NCI-H2081 treated with DMSO at 0.1 percent for 48 hours (cell line): ENCODE measurements around the gene TEAD1.

Experiments used
- DNase-seq: peaks from one replicate; lab custom pipeline; 2025; lab: John Stamatoyannopoulos, UW

Gene TEAD1

DNA sequence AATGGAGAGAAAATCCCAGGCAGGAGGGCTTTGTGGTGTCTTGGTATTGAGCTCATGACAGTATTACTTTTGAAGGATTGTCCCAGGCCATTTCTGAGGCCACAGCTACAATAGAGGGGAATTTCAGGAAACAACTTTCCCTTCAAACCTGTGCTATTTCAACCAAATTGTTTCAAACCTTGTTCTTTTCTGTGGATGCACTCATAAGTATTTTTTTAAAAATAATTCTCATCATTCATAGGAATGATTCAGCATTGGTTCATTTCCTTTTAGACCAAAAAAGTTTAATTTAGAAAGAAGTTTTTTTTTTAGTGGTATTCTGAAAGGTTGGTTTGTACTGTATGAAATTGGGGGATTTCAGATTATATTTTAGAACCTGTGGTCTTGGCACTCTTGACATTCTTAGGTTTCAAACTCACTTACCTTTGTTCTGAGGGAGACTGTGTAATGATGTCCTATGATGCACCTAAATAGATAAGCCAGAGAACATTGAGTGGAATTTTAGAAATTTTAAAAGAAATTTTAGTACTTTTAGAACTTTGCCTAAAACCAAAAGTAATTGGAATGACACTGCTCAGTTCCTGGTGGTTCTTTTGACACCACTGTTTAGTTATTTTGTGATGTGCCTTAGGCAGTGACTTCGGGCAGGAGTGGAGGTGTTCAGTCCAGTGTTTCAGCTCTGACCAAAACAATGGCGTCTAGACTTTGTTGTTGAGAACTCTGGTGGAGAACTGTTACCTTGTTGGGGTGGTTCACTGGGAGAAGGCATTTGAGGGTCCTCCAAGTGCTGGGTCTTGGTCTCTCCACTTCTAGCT lies 12.2 kb downstream of the TEAD1 start:
- no peak for DNase-seq

DNA sequence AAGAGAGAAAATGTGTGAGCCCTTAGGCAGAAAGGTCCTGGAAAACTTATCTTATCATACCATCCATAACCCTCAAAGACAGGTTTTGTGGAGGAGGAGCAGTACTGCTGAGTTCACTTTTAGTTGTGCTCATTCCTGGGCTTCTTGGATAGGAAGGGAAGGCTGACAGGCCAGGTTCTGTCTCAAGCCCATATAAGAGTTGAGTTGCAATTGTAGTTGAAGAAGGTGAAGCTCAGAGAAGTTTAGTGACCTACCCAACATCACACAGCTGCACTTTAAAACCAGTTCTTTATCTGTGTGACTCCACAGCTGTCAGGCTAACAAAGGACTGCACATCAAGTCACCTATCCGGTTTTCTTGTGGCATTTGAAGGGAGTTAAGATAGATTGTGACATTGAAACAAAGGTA lies 13.0 kb downstream of the TEAD1 start:
- no peak for DNase-seq

DNA sequence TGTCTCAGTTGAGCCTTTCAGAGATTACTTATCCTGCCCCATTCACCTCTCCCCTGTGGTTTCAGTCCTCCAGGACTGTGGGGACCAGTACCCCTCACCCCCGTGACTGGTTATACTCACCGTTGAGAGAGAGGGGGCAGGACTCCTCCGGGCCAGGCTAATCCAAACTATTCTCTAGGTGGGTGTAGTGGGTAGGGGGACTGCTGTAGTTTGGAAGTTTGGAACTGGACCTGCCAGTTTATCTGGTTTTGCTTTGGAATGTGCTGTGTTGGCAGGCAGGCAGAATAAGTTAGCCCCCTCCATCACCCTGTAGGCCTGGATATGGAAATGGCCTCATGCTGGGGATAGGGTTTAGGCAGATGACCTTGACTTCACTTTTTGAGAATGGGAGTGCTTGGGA lies 13.5 kb downstream of the TEAD1 start:
- no peak for DNase-seq

DNA sequence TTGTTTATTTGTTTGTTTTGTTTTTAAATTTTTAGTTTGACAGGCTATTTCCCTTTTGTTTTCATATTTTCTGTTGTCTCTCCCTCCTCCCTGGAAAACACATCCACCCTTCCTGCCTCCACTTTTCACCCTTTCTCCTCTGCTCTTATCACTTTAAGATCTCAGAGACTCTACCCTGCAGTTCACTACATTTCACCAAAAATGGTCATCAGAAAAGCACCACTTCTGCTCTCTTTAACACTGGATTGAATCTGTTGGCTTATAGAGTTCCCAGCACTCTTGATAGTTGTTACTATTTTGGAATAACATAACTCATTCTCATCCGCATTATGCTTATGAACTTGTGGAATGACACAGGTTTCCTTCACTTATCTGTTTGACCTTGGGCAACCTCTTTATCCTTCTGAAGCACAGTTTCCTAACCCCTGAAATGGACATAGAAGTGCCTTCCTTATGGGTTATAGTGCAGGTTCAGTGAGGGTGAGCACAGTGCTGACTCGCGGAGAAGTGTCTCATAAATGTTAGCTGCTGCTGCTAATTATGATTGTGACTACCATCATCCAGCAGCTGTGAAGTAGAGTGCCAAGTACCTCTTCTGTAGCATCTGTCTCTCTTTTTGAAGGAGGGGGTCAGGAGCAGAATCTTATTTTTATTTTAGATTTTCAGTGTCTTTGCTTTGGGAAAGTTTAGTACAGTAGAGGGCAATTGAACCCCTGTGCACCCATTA lies 15.0 kb downstream of the TEAD1 start:
- DNase-seq: no peak

DNA sequence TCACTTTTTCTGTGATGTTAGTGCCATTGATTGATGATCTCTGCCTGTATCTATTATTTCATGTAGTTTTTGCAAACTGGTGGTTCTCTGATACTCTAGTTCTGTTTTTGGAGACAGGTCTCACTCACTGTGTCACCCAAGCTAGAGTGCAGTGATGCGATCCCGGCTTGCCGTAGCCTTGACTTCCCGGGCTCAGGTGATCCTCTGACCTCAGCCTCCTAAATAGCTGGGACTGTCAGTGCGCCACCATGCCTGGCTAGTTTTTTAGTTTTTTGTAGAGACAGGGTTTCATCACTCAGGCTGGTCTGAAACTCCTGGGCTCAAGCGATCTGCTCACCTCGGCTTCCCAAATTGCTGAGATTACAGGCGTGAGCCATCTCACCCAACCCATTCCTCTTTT lies 16.4 kb downstream of the TEAD1 start:
- no peak for DNase-seq

DNA sequence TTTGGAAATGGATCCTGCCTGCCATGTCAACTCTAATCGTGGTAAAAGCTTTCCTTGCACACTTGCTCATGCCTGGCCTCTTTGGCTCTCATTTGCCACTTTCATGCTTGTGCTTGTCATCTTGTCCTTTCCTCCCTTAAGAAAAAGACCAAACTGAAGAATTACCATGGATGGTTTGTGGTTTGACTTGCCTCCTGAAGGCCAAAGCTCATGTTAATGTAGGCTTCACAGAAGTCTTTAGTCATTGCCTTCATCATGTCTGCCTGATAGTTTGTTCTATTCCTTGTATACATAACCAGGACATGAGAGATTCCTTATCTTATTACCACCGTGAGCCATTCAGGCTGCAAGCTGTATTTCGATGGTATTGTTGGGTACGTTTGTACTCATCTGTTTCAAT lies 17.3 kb downstream of the TEAD1 start:
- no peak for DNase-seq

DNA sequence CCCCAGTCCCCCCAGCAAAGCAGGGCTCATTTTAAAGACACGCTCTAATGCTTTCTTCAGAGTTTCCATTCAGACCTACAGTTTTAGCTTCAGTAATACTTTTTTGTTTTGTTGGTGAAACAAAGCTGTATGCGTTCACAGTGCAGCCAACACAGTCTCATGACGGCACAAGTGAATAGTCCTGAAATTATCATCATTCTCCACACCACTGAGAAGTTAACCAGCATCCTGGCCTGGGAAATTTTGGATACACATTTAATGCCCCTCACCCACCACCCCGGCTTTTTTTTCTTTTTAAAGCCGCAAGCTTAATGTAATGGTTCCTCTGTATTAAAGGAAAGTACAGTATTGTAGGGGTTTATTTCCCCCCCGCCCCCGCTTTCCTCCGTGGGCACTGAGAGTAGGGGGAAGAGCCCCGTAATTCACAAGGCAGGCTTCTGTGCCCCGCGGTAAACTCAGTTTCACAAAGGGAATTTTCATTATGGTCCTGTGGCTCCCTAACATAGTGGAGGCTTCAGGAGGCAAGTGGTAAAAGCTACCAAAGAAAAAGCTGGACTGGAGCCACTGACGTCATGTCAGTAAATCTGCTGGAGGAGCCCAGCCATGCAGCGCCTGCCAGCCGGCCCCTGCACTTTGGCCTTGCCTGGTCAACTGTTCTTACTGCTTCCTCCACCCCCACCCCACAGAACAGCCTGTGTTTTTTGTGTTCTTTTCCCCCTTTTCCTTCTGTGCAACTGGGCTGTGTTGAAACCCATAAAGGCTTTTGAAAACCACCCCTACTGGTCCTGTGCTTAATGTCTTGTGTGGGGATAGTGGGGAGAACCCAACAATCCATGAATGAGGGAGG lies 18.2 kb downstream of the TEAD1 start:
- DNase-seq: no peak

DNA sequence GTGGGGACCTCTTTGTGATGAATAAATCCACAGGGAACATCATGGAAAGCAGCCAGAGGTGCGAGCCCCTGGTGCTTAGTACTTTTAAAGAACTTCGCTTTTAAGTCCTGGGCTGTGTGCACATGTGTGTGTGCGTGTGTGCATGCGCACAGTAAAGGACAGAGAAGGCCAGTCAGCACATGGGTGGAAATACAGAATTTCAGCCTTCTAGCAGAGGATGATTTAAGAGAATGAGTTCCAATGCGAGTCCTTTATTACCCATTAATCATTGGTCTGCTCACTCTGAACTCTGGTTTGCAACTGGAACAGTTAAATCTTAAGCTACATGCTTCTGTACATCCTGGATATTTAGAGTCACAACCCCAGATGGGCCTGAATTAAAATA lies 18.9 kb downstream of the TEAD1 start:
- no peak for DNase-seq

DNA sequence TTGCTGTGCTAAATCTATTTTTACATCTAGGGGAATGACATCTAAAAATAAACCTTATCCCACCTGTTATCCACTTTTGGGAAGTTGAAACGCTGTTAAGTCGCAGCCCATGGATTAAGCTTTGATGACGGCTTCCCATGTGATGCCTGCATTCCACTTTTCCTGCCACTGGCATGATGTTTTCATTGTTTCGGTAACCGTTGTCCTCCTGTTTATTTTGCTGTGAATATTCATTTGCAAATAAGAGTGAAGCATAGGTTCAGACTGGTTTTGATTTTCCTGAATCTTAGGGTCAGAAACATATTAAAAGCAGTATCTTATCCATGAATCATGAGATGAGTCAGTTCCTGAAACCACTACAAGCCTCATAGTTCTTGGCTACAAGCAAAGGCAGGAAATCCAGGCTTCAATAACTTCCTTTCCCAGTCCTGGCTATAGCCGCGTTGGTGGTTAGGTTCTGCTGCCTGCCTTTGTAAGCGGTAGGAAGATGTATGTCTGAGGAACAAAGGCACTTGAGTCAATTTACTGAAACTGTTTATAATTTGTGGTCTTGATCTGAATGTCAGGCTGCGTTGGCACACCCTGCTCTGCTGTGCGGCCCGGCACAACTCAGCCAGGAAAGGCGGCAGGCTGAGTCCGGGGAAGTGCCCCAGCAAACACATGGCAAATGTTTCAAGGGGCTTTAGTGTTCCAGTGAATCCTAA lies 19.4 kb downstream of the TEAD1 start:
- no peak for DNase-seq

DNA sequence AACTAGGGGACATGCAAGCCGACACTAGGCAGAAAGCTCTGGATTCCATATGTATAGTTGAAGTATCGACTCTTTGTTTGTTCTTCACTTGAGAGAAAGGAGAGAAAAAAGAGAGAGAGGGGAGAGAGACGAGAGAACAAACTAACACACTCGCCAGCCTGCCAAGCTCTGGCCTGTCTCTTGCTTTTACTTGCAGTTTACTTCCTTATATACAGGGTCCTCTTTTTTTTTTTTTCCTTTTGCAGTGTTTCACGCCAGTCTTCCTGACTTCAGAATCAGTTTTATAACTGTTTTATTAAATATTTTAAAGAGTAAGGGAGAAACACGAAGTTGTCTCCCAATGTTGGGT lies 19.9 kb downstream of the TEAD1 start:
- DNase-seq: no peak

DNA sequence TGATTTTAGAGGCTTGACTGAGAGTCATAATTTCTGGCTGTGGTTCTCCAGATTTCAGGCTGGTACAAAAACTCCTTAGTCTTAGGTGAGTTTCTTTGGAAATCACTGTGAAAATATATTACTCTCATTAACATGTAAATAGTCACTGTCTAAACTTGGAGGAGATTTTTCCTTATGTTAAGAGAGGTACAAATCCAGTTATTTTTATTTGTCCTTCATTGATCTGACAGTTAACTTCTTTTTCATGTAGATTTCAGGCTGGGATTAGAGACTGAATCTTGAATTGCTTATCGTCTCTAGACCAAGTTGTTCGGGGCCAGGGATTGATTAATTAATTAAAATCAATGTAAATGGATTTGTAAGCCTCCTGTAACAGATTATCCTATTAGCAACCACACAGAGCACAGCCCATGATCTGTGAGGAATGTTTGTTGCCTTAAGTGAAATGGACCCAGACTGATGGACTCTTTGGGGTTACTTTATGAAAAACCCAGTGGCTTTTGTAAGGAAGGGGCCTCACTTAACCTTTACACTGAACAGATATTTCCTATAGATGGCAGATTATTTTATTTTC lies 21.1 kb downstream of the TEAD1 start:
- no peak for DNase-seq

DNA sequence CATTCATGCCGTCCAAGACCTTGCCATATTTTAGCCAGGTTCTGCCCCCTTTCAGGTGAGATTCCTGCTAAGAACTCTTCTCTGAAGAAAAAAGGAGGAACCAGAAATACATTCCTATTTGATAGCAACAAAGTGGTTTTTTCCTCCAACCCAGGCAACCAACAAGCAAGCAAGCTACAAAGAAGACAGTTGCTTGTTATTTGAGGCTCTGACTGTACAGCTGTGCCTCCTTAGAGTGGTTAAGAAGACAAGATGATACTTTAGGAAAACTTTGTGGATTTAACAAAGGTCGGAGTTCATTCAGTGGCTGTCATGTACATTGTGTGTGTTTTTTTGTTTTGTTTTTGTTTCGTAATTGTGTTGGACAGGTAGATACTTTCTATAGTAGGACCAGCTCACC lies 21.7 kb downstream of the TEAD1 start:
- DNase-seq: no peak

DNA sequence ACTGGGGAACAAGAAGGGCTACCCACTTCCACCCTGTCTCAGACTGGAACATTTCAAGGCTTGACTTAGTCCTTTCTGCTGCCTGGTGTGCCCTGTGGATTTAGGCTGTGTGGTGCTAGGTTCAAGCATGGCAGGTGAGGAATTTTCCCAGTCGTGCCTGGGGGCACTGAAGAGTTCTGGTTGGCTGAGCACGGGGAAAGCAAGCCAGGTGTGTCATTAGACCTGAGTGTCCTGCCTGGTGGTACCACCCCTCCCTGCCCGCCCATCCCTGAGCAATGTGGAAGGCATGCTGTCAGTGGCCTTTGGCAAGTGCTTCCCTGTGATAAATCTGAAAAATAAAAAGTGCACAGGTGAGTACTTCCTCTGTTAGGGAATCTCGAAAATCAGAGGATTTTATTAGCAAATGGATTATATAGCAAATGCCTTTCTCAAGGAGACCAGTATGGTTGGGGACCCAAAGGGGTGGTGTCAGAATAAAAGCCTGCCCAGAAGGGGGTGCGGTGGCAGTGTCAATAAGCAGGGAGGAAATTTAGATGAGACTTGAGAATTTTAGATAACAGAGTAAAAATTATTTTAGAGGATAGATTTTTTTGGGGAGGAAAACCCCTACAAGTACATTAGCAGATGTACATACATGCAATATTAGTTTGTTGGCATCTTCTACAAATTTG lies 22.8 kb downstream of the TEAD1 start:
- DNase-seq: no peak

DNA sequence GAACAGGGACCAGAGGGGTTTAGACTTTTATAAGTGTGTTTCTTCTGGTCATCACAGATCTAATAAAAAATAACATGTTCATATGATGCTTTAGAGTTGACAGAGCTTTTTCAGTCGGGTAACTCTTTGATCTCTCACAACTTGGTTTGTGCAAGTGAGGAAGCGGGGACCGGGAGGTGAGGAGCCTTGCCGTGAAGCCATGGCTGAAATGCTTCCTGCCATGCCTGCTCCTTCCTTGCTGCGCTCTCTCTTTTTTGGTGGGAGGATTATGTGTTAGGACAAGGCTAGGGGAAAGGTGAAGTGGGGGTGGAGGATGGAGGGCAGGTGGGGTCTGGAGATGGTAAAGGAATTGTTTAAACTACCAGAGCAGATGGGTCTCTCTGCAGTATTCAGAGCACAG lies 23.8 kb downstream of the TEAD1 start:
- no peak for DNase-seq

DNA sequence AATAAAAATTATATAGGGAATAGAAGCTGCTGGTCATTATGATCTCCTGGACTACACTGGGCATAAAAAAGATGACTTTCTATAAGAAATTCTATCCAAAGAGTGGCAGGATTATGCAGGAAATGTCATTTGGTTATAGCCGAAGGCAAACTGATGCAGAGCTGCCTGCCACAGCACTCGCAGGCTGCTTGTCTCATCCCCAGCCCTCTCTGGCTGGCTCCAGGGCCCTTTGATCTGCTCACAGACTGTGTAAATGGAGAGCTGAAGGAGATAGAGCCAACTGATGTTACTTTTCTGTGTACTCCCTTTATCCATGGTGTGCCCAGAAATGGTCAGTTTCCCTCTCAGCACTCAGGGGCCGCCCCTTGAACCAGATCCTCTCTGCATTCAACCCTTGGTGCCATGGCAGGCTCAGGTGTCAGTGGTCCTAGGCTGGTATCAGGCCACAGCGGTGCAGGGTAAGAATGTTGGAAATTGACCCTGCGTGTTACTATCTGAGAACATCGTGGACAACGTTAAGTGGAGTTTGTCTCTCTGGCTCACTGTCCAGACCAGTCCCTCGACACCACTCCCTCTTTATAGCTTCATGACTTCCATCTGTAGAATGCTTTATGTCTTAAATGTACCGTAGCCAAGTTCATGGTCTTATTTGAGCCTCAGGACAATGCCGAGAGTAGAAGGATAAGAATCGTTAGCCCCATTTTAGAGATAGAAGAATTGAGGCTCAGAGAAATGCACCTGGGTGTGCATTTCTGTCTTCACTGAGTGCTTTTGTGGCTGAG lies 27.8 kb downstream of the TEAD1 start:
- DNase-seq: no peak

DNA sequence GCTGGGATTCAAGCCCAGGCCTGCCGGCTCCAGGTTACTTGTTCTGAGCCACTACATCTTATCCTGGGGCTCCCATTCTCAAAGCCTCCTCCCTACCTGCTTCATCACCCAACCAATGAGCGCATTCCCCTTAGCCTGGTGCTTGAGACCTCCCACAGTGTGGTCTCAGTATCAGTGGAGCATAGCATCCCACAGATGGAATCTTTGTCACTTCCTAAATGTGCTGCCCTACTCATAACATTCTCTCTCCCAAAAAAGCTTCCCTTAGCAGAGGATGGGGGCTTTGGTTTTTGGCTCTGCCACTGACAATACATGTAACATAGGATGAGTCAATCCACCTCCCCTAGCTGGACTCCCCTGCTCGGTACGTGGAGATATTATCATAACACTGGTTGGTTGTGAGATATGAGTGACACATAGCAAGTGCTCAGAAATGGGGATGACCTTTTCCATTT lies 28.8 kb downstream of the TEAD1 start:
- no peak for DNase-seq

DNA sequence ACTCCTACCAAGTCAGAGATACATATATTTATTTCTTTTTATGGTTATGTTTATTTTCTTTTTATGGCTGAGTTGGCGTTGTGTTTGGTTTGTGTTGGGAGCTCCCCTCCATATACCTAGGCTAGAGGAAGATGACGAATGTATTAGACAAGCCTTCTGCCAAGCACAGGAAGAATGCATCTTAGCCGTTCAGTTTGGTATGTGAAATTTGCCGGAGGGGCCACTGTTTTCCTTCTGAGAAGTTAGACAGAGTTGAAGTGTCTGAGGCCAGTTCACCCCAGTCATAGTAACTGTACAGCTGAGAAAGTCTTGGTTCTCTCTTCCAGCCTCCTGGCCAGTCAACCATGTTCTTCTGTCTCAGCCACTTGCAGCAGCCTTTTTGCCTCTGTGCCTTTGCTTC lies 29.8 kb downstream of the TEAD1 start:
- no peak for DNase-seq

DNA sequence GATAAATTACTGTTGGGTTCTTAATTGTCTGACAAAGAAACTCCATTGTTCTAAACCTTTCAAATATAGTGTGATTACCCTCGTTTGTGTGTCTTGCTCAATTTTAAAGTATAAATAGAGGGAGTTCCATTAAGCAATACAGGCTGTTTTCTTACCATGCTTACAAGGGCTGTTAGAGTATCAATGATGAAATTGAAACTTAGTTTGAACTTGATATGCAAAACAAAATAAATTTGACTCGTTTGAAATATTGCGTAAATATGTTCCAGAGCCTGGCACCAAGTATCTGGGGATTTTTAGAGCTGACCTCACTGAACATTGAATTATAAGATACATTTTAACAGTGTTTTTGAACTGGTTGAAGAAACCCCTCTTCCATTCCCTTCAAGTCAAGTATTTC lies 31.7 kb downstream of the TEAD1 start:
- no peak for DNase-seq

DNA sequence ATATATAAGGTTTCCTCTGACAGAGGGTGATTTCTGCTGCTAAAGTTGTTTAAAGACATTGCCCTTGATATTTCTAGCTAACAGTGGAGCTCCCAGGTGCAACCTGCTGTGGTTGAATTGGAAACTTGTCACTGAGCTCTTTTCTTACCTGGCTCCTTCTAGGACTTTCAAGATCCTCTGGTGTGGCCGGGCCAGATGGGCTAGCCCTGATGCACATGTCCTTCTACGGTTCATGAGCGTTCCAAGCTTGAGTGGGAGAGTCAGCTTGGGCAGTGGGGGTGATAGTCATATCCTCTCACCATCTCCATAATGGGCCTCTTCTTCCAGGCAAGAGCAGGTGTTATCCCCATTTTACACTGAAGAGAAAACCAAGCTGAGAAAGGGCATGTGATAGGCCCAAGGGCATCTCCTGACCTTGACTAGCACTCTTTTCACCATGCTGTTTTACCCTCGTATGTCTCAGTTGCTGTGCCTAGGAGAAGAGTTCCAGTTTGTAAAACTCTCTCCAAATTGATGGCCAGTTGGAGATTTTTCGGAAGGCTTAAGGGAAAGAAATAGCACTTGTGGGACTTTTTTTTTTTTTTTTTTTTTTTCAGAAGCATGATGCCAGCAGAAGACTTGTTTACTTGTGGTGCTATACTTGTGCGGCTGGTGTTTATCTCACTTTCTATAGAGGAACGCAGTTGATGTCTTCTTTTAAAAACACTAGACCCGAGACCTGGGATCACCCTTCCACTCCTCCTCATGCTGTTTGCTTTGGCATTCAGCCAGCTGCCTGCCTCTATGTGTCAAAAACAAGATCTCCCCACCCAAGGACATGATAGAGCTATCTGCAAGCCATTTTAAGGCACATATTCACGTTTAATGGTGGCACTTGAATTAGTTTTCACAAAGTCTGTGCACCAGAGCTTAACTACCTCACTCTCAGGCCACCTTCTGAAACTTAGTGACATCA lies 32.6 kb downstream of the TEAD1 start:
- DNase-seq: no peak
